Panc1 (cell line): ENCODE data around the gene ETHE1.

Experiments used
- CTCF ChIP-seq: fragments of 450-650 bp; IDR thresholded peaks from 2 replicates; pipeline ENCODE4 v1.5.1; 2017; ENCODE audit warnings: mild to moderate bottlenecking
- POLR2AphosphoS5 ChIP-seq: IDR thresholded peaks from 2 replicates; pipeline ENCODE4 v1.6.1; 2012; ENCODE audit warnings: mild to moderate bottlenecking, low read depth, low read length, moderate library complexity
- SIN3A ChIP-seq: IDR thresholded peaks from 2 replicates; pipeline ENCODE4 v1.6.1; 2012; ENCODE audit warnings: low read depth, mild to moderate bottlenecking, low read length, moderate library complexity, borderline replicate concordance; ENCODE audit not compliant: insufficient read depth
- TCF7L2 ChIP-seq: IDR thresholded peaks from 2 replicates; pipeline ENCODE4 v1.6.1; 2011; ENCODE audit warnings: mild to moderate bottlenecking, low read depth, low read length, inconsistent platforms

- TF ChIP-seq CTCF = no peak
- TF ChIP-seq TCF7L2 = no peak
- TF ChIP-seq POLR2AphosphoS5 = no peak
- TF ChIP-seq SIN3A = no peak
Observed at GRCh38 chr19:43570174-43570791, 43.3 kb upstream of the ETHE1 start.
